Muscle layer of duodenum (tissue), 2 donors: ENCODE data around the gene NSD2.
"Not testable (repeated sequence)": the region's sequence is repeated elsewhere in the genome, so short reads cannot be mapped to it uniquely, and the experiment has no call there.

ENCODE experiments used
- H3K27ac ChIP-seq: one replicate; pipeline ENCODE4 v1.7.0; 2013; ENCODE audit warnings: mild to moderate bottlenecking, low read length
- H3K27me3 ChIP-seq: one replicate; pipeline ENCODE4 v1.7.0; 2013; ENCODE audit warnings: low read depth, mild to moderate bottlenecking, control low read depth, low read length
- H3K36me3 ChIP-seq, 2 donors: one replicate each; pipeline ENCODE4 v1.7.0; 2013; ENCODE audit warnings: low read length in 2 of 2, control low read depth in 1 of 2, mild to moderate bottlenecking in 1 of 2; ENCODE audit not compliant: insufficient read depth in 2 of 2, control insufficient read depth in 1 of 2
- H3K4me1 ChIP-seq, 2 donors: one replicate each; pipeline ENCODE4 v1.7.0; 2013; ENCODE audit warnings: low read length in 2 of 2, mild to moderate bottlenecking in 2 of 2, control low read depth in 1 of 2, moderate library complexity in 1 of 2; ENCODE audit not compliant: insufficient read depth in 2 of 2, control insufficient read depth in 1 of 2
- H3K4me3 ChIP-seq, 2 donors: one replicate each; pipeline ENCODE4 v1.7.0; 2013; ENCODE audit warnings: low read length in 2 of 2, low read depth in 1 of 2, mild to moderate bottlenecking in 1 of 2
- H3K9me3 ChIP-seq, 2 donors: one replicate each; pipeline ENCODE4 v1.7.0; 2013; ENCODE audit warnings: low read length in 2 of 2, control low read depth in 1 of 2, mild to moderate bottlenecking in 1 of 2; ENCODE audit not compliant: control insufficient read depth in 1 of 2
- donor health status: healthy.

Gene NSD2

DNA sequence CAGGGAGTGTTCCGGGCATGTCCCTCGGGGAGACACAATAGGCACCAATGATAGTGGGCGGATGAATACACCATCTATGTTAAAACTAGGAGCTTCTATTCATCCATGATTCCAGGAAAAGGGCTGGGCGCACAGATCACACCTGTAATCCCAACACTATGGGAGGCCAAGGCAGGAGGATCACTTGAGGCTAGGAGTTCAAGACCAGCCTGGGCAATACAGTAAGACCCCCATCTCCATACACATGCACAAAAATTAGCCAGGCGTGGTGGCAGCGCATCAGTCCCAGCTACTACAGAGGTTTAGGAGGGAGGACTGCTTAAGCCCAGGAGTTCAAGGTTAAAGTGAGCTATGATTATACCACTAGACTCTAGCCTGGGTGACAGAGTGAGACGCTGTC is 135.2 kb downstream of the NSD2 start:
- H3K27me3 ChIP-seq = no peaks in the 10 kb centered on the region
- H3K27ac ChIP-seq = no peak overlapping the region
- H3K9me3 ChIP-seq = no peaks in the 10 kb centered on the region
- peaks cover 0 to 15% of the 10 kb centered on the region in 2 donors for H3K4me1 ChIP-seq
- H3K4me3 ChIP-seq = no peak overlapping the region
- H3K36me3 ChIP-seq = peaks cover 0 to 5% of the 10 kb centered on the region in 2 donors

DNA sequence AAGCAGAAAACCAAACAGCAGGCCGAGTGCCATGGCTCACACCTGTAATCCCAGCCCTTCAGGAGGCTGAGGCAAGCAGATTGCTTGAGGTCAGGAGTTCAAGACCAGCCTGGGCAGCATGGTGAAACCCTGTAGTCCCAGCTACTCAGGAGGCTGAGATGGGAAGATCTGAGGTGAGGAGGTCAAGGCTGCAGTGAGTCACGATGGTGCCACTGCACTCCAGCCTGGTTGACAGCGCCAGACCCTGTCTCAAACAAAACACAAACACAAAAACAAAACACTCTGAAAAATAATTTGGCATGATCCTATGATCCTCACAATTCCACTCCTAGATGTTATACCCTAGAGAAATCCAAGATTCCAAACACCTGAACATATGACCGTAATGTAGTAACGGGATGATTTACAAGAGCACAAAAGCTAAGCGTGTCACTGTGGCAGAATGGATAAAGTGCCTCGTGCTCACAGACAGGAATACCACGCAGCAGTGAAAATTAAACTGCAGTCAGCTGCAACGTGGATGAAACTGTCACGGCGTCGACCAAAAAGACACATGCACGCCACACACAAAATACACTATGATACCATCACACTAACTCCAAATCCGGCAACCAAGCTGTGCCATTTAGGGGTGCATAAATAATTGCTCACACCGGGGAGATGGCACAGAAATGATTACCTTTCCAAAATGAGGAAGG is 135.9 kb downstream of the NSD2 start:
- peaks cover 0 to 15% of the 10 kb centered on the region in 2 donors for H3K4me1 ChIP-seq
- H3K27me3 ChIP-seq = no peaks in the 10 kb centered on the region
- H3K36me3 ChIP-seq = peaks cover 0 to 5% of the 10 kb centered on the region in 2 donors
- no peaks in the 10 kb centered on the region for H3K9me3 ChIP-seq
- H3K27ac ChIP-seq = no peak overlapping the region
- peak overlapping the region; percentile 72 to 94 for H3K4me3 ChIP-seq

GRCh38 chr4:2007804-2008670 is 136.8 kb downstream of the NSD2 start:
- Histone ChIP-seq H3K36me3 (peaks cover 0 to 5% of the 10 kb centered on the region in 2 donors), H3K27ac (no peak overlapping the region), H3K4me3 (peak overlapping the region; percentile 72 to 94), H3K27me3 (no peaks in the 10 kb centered on the region), H3K9me3 (no peaks in the 10 kb centered on the region), H3K4me1 (peaks cover 0 to 15% of the 10 kb centered on the region in 2 donors)

- Histone ChIP-seq H3K36me3 (peaks cover 0 to 5% of the 10 kb centered on the region in 2 donors), H3K27me3 (no peaks in the 10 kb centered on the region), H3K27ac (peak overlapping the region; percentile 85), H3K4me1 (peaks cover 0 to 15% of the 10 kb centered on the region in 2 donors), H3K4me3 (peak overlapping the region; percentile 72 to 94), H3K9me3 (no peaks in the 10 kb centered on the region)
Measured at GRCh38 chr4:2008671-2008920, 137.4 kb downstream of the NSD2 start.

- peaks cover 0 to 5% of the 10 kb centered on the region in 2 donors for H3K36me3 ChIP-seq
- H3K4me3 ChIP-seq = peak within 1 kb of the TSS; percentile 72 to 94
- peak within 1 kb of the TSS; percentile 85 for H3K27ac ChIP-seq
- no peaks in the 10 kb centered on the region for H3K9me3 ChIP-seq
- H3K27me3 ChIP-seq = no peaks in the 10 kb centered on the region
- H3K4me1 ChIP-seq = peaks cover 0 to 15% of the 10 kb centered on the region in 2 donors
Measured at GRCh38 chr4:2008921-2009650, 137.9 kb downstream of the NSD2 start, which contains the start of gene NELFA. Gene NELFA, minus strand, starts transcription at chr4:2008974. Its CDS starts 15 bp downstream, at chr4:2008959.

- Histone ChIP-seq H3K4me3 (peak overlapping the region; percentile 72 to 94), H3K9me3 (no peaks in the 10 kb centered on the region), H3K27me3 (no peaks in the 10 kb centered on the region), H3K27ac (peak overlapping the region; percentile 85), H3K4me1 (peaks cover 0 to 15% of the 10 kb centered on the region in 2 donors), H3K36me3 (peaks cover 0 to 5% of the 10 kb centered on the region in 2 donors)
Measured at GRCh38 chr4:2009651-2010233, 138.5 kb downstream of the NSD2 start.

- Histone ChIP-seq H3K4me1 (peaks cover 0 to 15% of the 10 kb centered on the region in 2 donors), H3K9me3 (no peaks in the 10 kb centered on the region), H3K27ac (no peak overlapping the region), H3K4me3 (no peak overlapping the region), H3K36me3 (no peaks in the 10 kb centered on the region), H3K27me3 (no peaks in the 10 kb centered on the region)
Measured at GRCh38 chr4:2011583-2011982, 140.4 kb downstream of the NSD2 start.

- H3K9me3 ChIP-seq = no peaks in the 10 kb centered on the region
- H3K4me3 ChIP-seq = no peak overlapping the region
- H3K36me3 ChIP-seq = no peaks in the 10 kb centered on the region
- H3K27me3 ChIP-seq = no peaks in the 10 kb centered on the region
- H3K27ac ChIP-seq = no peak overlapping the region
- H3K4me1 ChIP-seq = peaks cover 0 to under 1% of the 10 kb centered on the region in 2 donors
Measured at GRCh38 chr4:2015008-2015407, 143.8 kb downstream of the NSD2 start.

- not testable (repeated sequence) for H3K4me1 ChIP-seq, H3K36me3 ChIP-seq, H3K4me3 ChIP-seq, H3K27me3 ChIP-seq, H3K27ac ChIP-seq, H3K9me3 ChIP-seq
Measured at GRCh38 chr4:2021358-2022018, 150.3 kb downstream of the NSD2 start.

- Histone ChIP-seq H3K4me3 (no peak overlapping the region), H3K4me1 (no peaks in the 10 kb centered on the region), H3K9me3 (no peaks in the 10 kb centered on the region), H3K36me3 (no peaks in the 10 kb centered on the region), H3K27me3 (peaks cover 5% of the 10 kb centered on the region), H3K27ac (no peak overlapping the region)
Measured at GRCh38 chr4:2024683-2025082, 153.5 kb downstream of the NSD2 start.
